Astrocyte (in vitro differentiated cells and primary cell): ENCODE data around the gene RIBC1. TPM values are rescaled to one million over a fixed set of nuclear protein-coding genes. Genes with fewer than 3 reads are reported as not detected.
"Not testable (repeated sequence)": the region's sequence is repeated elsewhere in the genome, so short reads cannot be mapped to it uniquely, and the experiment has no call there.

Experiments used
- DNase-seq: peaks from one replicate; pipeline ENCODE4 v3.0.0-alpha.2; 2010; ENCODE audit warnings: low read depth
- FAIRE-seq: peaks from 2 replicates; lab custom pipeline; 2011; peaks lifted over from hg19 to GRCh38; lab: Jason Lieb, UNC
- H2AFZ ChIP-seq: 2 replicates; pipeline ENCODE4 v1.6.0; 2012; ENCODE audit warnings: low read depth, low read length, inconsistent platforms
- H3K27ac ChIP-seq: 2 replicates; pipeline ENCODE4 v1.5.1; 2011; ENCODE audit warnings: low read depth, low read length, inconsistent platforms
- H3K27me3 ChIP-seq: 2 replicates; pipeline ENCODE4 v1.6.0; 2011; ENCODE audit warnings: low read length, inconsistent platforms; ENCODE audit not compliant: insufficient read depth
- H3K36me3 ChIP-seq: 2 replicates; pipeline ENCODE4 v1.5.1; 2011; ENCODE audit warnings: low read length, inconsistent platforms; ENCODE audit not compliant: insufficient read depth
- H3K4me1 ChIP-seq: 2 replicates; pipeline ENCODE4 v1.5.1; 2011; ENCODE audit warnings: low read length, inconsistent platforms; ENCODE audit not compliant: insufficient read depth
- H3K4me2 ChIP-seq: 2 replicates; pipeline ENCODE4 v1.6.0; 2012; ENCODE audit warnings: low read length, inconsistent platforms
- H3K4me3 ChIP-seq: 2 replicates; pipeline ENCODE4 v1.5.1; 2011; ENCODE audit warnings: low read depth, mild to moderate bottlenecking, low read length, inconsistent platforms; ENCODE audit not compliant: insufficient read depth
- H3K79me2 ChIP-seq: 2 replicates; pipeline ENCODE4 v1.6.0; 2012; ENCODE audit warnings: mild to moderate bottlenecking, low read length, inconsistent platforms; ENCODE audit not compliant: insufficient read depth
- H3K9ac ChIP-seq: 2 replicates; pipeline ENCODE4 v1.6.0; 2012; ENCODE audit warnings: mild to moderate bottlenecking, low read length, inconsistent platforms
- H3K9me3 ChIP-seq: 2 replicates; pipeline ENCODE4 v1.5.1; 2012; ENCODE audit warnings: low read depth, mild to moderate bottlenecking, low read length, inconsistent platforms; ENCODE audit not compliant: insufficient read depth
- H4K20me1 ChIP-seq: 2 replicates; pipeline ENCODE4 v1.6.0; 2012; ENCODE audit warnings: low read length, inconsistent platforms; ENCODE audit not compliant: insufficient read depth
- H3K27ac Mint-ChIP-seq: one replicate; pipeline ENCODE4 v1.8.0; 2021; ENCODE audit warnings: mild to moderate bottlenecking, mixed read lengths; ENCODE audit not compliant: unreplicated experiment
- H3K27me3 Mint-ChIP-seq: one replicate; pipeline ENCODE4 v1.8.0; 2021; ENCODE audit warnings: low read depth, mixed read lengths; ENCODE audit not compliant: unreplicated experiment
- H3K36me3 Mint-ChIP-seq: one replicate; pipeline ENCODE4 v1.8.0; 2021; ENCODE audit warnings: low read depth, mixed read lengths; ENCODE audit not compliant: unreplicated experiment
- H3K4me1 Mint-ChIP-seq: one replicate; pipeline ENCODE4 v1.8.0; 2021; ENCODE audit warnings: low read depth, mixed read lengths; ENCODE audit not compliant: unreplicated experiment
- H3K4me3 Mint-ChIP-seq: one replicate; pipeline ENCODE4 v1.8.0; 2021; ENCODE audit warnings: mild to moderate bottlenecking, moderate library complexity, mixed read lengths; ENCODE audit not compliant: unreplicated experiment
- H3K9me3 Mint-ChIP-seq: one replicate; pipeline ENCODE4 v1.8.0; 2021; ENCODE audit warnings: mild to moderate bottlenecking, mixed read lengths; ENCODE audit not compliant: unreplicated experiment
- EZH2 ChIP-seq: IDR thresholded peaks from 2 replicates; pipeline ENCODE4 v1.6.1; 2012; ENCODE audit warnings: mild to moderate bottlenecking, low read length, inconsistent platforms; ENCODE audit not compliant: insufficient read depth
- total RNA-seq: library from RNA; stranded (reverse); gene quantifications from 2 replicates; pipeline ENCODE4 v1.2.1, GENCODE V29; 2021
- TF ChIP-seq, protein P1 (sequence below): IDR thresholded peaks from 2 replicates; pipeline ENCODE4 v1.5.1; 2011; ENCODE audit warnings: low read depth, mild to moderate bottlenecking, inconsistent platforms, low read length, moderate library complexity; ENCODE audit not compliant: insufficient read depth

RIBC1 gene
- total RNA-seq, 1 donor from 2014 or later: 0.34 TPM

DNA sequence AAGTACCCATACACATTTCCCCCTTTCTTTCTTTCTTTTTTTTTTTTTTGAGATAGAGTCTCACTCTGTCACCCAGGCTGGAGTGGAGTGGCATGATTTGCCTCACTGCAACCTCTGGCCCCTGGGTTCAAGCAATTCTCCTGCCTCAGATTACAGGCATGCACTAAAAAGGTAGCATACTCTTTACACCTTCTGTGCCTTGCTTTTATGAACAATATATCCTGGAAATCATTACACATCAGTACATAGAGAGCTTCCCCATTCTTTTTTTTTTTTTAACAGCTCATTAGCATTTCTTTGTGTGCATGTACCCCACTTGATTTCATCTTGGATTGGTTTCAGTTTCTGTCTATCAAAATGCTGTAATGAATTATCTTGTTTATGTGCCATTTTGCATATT, 30.1 kb downstream of the RIBC1 start:
- H3K27me3 ChIP-seq: no peaks in the 10 kb centered on the region
- DNase-seq (no peak), FAIRE-seq (no peak)
- Mint-ChIP-seq H3K27me3 (no peaks in the 10 kb centered on the region), H3K4me1 (no peaks in the 10 kb centered on the region), H3K4me3 (no peak overlapping the region), H3K36me3 (no peaks in the 10 kb centered on the region), H3K27ac (no peak overlapping the region), H3K9me3 (no peaks in the 10 kb centered on the region)
- H3K4me1 ChIP-seq: no peaks in the 10 kb centered on the region
- no peak overlapping the region for H2AFZ ChIP-seq
- no peaks in the 10 kb centered on the region for H4K20me1 ChIP-seq
- no peak for TF ChIP-seq EZH2
- TF ChIP-seq, protein P1, sequence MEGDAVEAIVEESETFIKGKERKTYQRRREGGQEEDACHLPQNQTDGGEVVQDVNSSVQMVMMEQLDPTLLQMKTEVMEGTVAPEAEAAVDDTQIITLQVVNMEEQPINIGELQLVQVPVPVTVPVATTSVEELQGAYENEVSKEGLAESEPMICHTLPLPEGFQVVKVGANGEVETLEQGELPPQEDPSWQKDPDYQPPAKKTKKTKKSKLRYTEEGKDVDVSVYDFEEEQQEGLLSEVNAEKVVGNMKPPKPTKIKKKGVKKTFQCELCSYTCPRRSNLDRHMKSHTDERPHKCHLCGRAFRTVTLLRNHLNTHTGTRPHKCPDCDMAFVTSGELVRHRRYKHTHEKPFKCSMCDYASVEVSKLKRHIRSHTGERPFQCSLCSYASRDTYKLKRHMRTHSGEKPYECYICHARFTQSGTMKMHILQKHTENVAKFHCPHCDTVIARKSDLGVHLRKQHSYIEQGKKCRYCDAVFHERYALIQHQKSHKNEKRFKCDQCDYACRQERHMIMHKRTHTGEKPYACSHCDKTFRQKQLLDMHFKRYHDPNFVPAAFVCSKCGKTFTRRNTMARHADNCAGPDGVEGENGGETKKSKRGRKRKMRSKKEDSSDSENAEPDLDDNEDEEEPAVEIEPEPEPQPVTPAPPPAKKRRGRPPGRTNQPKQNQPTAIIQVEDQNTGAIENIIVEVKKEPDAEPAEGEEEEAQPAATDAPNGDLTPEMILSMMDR: no peak
- no peak overlapping the region for H3K4me3 ChIP-seq
- H3K9me3 ChIP-seq: no peaks in the 10 kb centered on the region
- no peaks in the 10 kb centered on the region for H3K36me3 ChIP-seq
- no peak overlapping the region for H3K4me2 ChIP-seq
- no peaks in the 10 kb centered on the region for H3K79me2 ChIP-seq
- H3K27ac ChIP-seq: no peak overlapping the region
- no peak overlapping the region for H3K9ac ChIP-seq

DNA sequence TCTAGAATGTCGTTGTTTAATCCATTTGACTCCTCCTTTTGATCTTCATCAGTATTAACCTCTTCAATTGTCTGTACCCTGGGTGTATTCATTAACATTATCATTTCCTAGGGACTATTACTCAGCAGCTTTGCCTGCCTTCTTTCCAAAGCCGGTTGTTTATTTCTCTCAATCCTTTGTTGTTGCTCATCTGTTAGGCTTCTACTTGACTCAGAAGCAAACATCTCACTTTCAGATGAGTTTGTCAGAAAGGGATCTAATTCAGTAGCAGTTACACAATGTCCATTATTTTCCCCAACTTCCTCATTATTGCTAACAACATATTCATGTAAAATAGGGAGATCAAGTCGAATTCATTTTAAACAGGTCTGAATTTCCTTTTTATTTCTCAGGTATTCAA, 33.6 kb downstream of the RIBC1 start:
- Histone ChIP-seq H3K27ac (no peak overlapping the region), H3K9me3 (no peaks in the 10 kb centered on the region), H3K4me2 (no peak overlapping the region), H3K79me2 (no peaks in the 10 kb centered on the region), H3K27me3 (no peaks in the 10 kb centered on the region), H3K9ac (no peak overlapping the region), H3K4me3 (no peak overlapping the region), H2AFZ (no peak overlapping the region), H4K20me1 (no peaks in the 10 kb centered on the region), H3K36me3 (no peaks in the 10 kb centered on the region), H3K4me1 (no peaks in the 10 kb centered on the region)
- peak; percentile 100 for FAIRE-seq
- no peaks in the 10 kb centered on the region for H3K9me3 Mint-ChIP-seq
- no peaks in the 10 kb centered on the region for H3K27me3 Mint-ChIP-seq
- no peaks in the 10 kb centered on the region for H3K36me3 Mint-ChIP-seq
- no peak overlapping the region for H3K27ac Mint-ChIP-seq
- H3K4me1 Mint-ChIP-seq: no peaks in the 10 kb centered on the region
- DNase-seq: peak; percentile 26
- no peak overlapping the region for H3K4me3 Mint-ChIP-seq
- no peak for TF ChIP-seq EZH2
- TF ChIP-seq, protein P1: no peak

DNA sequence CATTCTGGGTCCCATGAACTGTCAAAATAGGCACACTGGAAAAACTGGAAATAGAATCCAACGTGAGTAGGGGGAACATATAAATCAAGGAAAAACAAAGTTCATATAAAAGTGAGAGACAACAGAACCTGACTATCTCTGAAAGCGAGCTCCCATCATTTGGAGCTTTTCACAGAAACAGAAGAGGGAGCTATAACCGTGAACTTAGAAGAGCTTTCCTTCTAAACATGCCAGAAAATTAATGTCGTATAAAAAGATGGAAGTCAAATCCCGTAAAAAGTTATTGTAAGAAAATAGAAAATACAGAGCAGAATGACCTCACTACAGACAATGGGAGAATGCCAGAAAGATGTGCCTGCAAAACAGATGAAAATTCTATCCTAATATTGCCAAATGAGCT, 35.4 kb downstream of the RIBC1 start:
- H3K4me3 Mint-ChIP-seq: no peak overlapping the region

DNA sequence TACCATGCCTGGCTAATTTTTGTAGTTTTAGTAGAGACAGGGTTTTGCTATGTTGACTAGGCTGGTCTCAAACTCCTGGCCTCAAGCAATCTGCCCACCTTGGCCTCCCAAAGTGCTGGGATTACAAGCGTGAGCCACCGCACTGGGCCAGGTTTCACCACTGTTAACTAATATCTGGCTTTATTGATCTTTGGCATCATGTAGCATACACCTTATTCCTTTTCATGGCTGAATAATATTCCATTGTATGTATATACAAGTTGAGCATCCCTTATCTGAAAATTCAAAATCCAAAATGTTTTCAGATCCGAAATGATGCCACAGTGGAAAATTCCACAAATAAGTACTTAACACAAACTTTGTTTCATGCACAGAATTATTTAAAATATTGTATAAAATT, 46.0 kb downstream of the RIBC1 start:
- H3K4me1 Mint-ChIP-seq, H3K36me3 ChIP-seq, H3K79me2 ChIP-seq, H4K20me1 ChIP-seq, H3K4me2 ChIP-seq, H3K9me3 Mint-ChIP-seq, H2AFZ ChIP-seq, H3K36me3 Mint-ChIP-seq, H3K9me3 ChIP-seq, H3K4me3 ChIP-seq, H3K27me3 ChIP-seq, H3K4me1 ChIP-seq, H3K4me3 Mint-ChIP-seq, H3K9ac ChIP-seq, H3K27ac Mint-ChIP-seq, H3K27ac ChIP-seq, DNase-seq: not testable (repeated sequence)
- peak; percentile 49 for FAIRE-seq
- H3K27me3 Mint-ChIP-seq: peaks cover 13% of the 10 kb centered on the region

More for the DNA sequence above, 35.4 kb downstream of the RIBC1 start:
- H4K20me1 ChIP-seq: no peaks in the 10 kb centered on the region
- H3K27me3 ChIP-seq: peaks cover 2% of the 10 kb centered on the region
- no peaks in the 10 kb centered on the region for H3K79me2 ChIP-seq
- H3K9ac ChIP-seq: no peak overlapping the region
- no peak for FAIRE-seq
- no peak overlapping the region for H3K27ac Mint-ChIP-seq
- no peak overlapping the region for H3K27ac ChIP-seq
- no peak overlapping the region for H2AFZ ChIP-seq
- no peak overlapping the region for H3K4me3 ChIP-seq
- no peaks in the 10 kb centered on the region for H3K36me3 Mint-ChIP-seq
- no peaks in the 10 kb centered on the region for H3K9me3 Mint-ChIP-seq
- TF ChIP-seq, protein P1: no peak
- no peak for TF ChIP-seq EZH2
- H3K36me3 ChIP-seq: no peaks in the 10 kb centered on the region
- no peak for DNase-seq
- H3K4me1 ChIP-seq: no peaks in the 10 kb centered on the region
- H3K4me1 Mint-ChIP-seq: no peaks in the 10 kb centered on the region
- H3K27me3 Mint-ChIP-seq: peaks cover 3% of the 10 kb centered on the region
- H3K4me2 ChIP-seq: no peak overlapping the region
- no peaks in the 10 kb centered on the region for H3K9me3 ChIP-seq
